ENCODE data around the gene TEX35.

The TEX35 gene

GRCh38 chr1:178520803-178521202 lies 7.9 kb downstream of the TEX35 start:
- CTCF ChIA-PET = no interaction called here
- POLR2A ChIA-PET (ENCODE audit: low non-redundant PET) = no interaction called here
- TF ChIP-seq, protein P1, sequence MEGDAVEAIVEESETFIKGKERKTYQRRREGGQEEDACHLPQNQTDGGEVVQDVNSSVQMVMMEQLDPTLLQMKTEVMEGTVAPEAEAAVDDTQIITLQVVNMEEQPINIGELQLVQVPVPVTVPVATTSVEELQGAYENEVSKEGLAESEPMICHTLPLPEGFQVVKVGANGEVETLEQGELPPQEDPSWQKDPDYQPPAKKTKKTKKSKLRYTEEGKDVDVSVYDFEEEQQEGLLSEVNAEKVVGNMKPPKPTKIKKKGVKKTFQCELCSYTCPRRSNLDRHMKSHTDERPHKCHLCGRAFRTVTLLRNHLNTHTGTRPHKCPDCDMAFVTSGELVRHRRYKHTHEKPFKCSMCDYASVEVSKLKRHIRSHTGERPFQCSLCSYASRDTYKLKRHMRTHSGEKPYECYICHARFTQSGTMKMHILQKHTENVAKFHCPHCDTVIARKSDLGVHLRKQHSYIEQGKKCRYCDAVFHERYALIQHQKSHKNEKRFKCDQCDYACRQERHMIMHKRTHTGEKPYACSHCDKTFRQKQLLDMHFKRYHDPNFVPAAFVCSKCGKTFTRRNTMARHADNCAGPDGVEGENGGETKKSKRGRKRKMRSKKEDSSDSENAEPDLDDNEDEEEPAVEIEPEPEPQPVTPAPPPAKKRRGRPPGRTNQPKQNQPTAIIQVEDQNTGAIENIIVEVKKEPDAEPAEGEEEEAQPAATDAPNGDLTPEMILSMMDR (conservative IDR thresholded peaks at IDR 0.05; ENCODE audit: low read depth) = no peak

GRCh38 chr1:178521241-178521640 lies 8.3 kb downstream of the TEX35 start:
- TF ChIP-seq, protein P1 (conservative IDR thresholded peaks at IDR 0.05; ENCODE audit: low read depth) = no peak
- DNase-seq (ENCODE audit: low spot score) = no peak
- H3K27ac ChIP-seq = no peak overlapping the region
- CTCF ChIA-PET = interaction anchor here (0.6 kb wide), 1 partner anchor 12 kb away, joined by 3 read pairs; no protein-coding TSS in a partner anchor
- POLR2A ChIA-PET (ENCODE audit: low non-redundant PET) = no interaction called here

More at GRCh38 chr1:178520803-178521202, 7.9 kb downstream of the TEX35 start:
- H3K27ac ChIP-seq = no peak overlapping the region
- no peak for DNase-seq (ENCODE audit: low spot score)

GRCh38 chr1:178527117-178527516 lies 14.2 kb downstream of the TEX35 start:
- CTCF ChIA-PET = interaction anchor here (0.6 kb wide), 2 partner anchors 723 to 1288 kb away, joined by 3 to 5 read pairs; no protein-coding TSS in a partner anchor

GRCh38 chr1:178528228-178528952 lies 15.5 kb downstream of the TEX35 start:
- DNase-seq (ENCODE audit: low spot score) = no peak
- POLR2A ChIA-PET (ENCODE audit: low non-redundant PET) = no interaction called here
- no peak overlapping the region for H3K27ac ChIP-seq
- TF ChIP-seq, protein P1 (conservative IDR thresholded peaks at IDR 0.05; ENCODE audit: low read depth) = no peak
- CTCF ChIA-PET = interaction anchor here (0.5 kb wide), 1 partner anchor 1377 kb away, joined by 3 read pairs; no protein-coding TSS in a partner anchor

More at GRCh38 chr1:178527117-178527516, 14.2 kb downstream of the TEX35 start:
- no peak for DNase-seq (ENCODE audit: low spot score)
- POLR2A ChIA-PET (ENCODE audit: low non-redundant PET) = no interaction called here
- H3K27ac ChIP-seq = no peak overlapping the region
- TF ChIP-seq, protein P1 (conservative IDR thresholded peaks at IDR 0.05; ENCODE audit: low read depth) = no peak

- TF ChIP-seq, protein P1 (conservative IDR thresholded peaks at IDR 0.05; ENCODE audit: low read depth) = no peak
- POLR2A ChIA-PET (ENCODE audit: low non-redundant PET) = no interaction called here
- DNase-seq (ENCODE audit: low spot score) = no peak
- H3K27ac ChIP-seq = no peak overlapping the region
- CTCF ChIA-PET = interaction anchor here (0.5 kb wide), 1 partner anchor 1376 kb away, joined by 3 read pairs; no protein-coding TSS in a partner anchor
These were observed 16.0 kb downstream of the TEX35 start for GRCh38 chr1:178528953-178529335.

- TF ChIP-seq, protein P1 (conservative IDR thresholded peaks at IDR 0.05; ENCODE audit: low read depth) = no peak
- POLR2A ChIA-PET (ENCODE audit: low non-redundant PET) = no interaction called here
- peak; percentile 78 for DNase-seq (ENCODE audit: low spot score)
- no peak overlapping the region for H3K27ac ChIP-seq
- CTCF ChIA-PET = interaction anchor here (0.5 to 0.9 kb wide), 2 partner anchors 14 to 429 kb away, joined by 3 to 5 read pairs; no protein-coding TSS in a partner anchor
These were observed 16.6 kb downstream of the TEX35 start for GRCh38 chr1:178529364-178530036.

All from RWPE1 (cell line).